ENCODE data around the gene REEP3. TPM values are rescaled to one million over a fixed set of nuclear protein-coding genes. Genes with fewer than 3 reads are reported as not detected.

Gene REEP3
- total RNA-seq, 4 donors from 2014 or later, result 23.9 to 50.1 (median 36.7) TPM

DNA sequence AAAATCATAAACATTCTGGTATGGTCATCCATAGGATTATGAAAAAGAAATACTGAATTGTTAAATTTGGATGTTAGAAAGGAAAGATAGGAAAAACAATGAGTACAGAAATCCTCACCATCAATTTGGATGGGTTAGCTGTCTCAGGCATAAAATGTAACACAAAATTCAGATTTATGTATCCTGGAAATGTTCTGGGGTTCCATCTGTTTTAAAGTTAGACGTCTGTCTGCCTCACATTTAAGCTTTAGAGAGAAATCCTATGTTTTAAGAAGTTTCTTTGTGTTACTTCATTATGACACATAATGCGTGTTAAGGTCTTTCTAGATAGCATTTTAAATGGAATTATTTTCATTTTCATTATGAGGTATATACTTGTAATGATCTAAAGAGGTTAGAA, 103.5 kb downstream of the REEP3 start:
- Histone ChIP-seq H3K4me1 (peaks cover 7 to 26% (median 15%) of the 10 kb centered on the region in 4 donors), H3K4me3 (no peak overlapping the region), H3K36me3 (peaks cover 0 to 10% (median 0%) of the 10 kb centered on the region in 4 donors), H3K9me3 (no peaks in the 10 kb centered on the region), H3K27ac (no peak overlapping the region), H3K27me3 (no peaks in the 10 kb centered on the region)
- in situ Hi-C loops (cut with MboI; ENCODE audit: low pct_ligation_motif_present in 1 of 4, low pct_unique_long_range_greater_than_20kb in 1 of 4, low sequenced_read_pairs in 3 of 4), result loop anchor here in 3 of 4 donors (10.0 to 25.0 kb wide), 2 partner anchors 410 to 412 kb away; no protein-coding TSS in a partner anchor
- no peak for DNase-seq
- TF ChIP-seq EP300 (IDR thresholded peaks at IDR 0.05; ENCODE audit: low read depth) (no peak), POLR2A (IDR thresholded peaks at IDR 0.05) (no peak), POLR2AphosphoS5 (IDR thresholded peaks at IDR 0.05) (no peak)
- TF ChIP-seq, protein P1, sequence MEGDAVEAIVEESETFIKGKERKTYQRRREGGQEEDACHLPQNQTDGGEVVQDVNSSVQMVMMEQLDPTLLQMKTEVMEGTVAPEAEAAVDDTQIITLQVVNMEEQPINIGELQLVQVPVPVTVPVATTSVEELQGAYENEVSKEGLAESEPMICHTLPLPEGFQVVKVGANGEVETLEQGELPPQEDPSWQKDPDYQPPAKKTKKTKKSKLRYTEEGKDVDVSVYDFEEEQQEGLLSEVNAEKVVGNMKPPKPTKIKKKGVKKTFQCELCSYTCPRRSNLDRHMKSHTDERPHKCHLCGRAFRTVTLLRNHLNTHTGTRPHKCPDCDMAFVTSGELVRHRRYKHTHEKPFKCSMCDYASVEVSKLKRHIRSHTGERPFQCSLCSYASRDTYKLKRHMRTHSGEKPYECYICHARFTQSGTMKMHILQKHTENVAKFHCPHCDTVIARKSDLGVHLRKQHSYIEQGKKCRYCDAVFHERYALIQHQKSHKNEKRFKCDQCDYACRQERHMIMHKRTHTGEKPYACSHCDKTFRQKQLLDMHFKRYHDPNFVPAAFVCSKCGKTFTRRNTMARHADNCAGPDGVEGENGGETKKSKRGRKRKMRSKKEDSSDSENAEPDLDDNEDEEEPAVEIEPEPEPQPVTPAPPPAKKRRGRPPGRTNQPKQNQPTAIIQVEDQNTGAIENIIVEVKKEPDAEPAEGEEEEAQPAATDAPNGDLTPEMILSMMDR (IDR thresholded peaks at IDR 0.05), result no peak
- intact Hi-C loops (cut with DNase I; ENCODE audit: low total_unique reads), result loop anchor here (5.0 to 10.0 kb wide), 2 partner anchors 88 to 160 kb away; partner anchors contain the start of gene JMJD1C
- WGBS, 2 donors (ENCODE audit: low coverage in 1 of 2), result 90 to 92% methylated on average over 2 of the region's 2 CpGs

DNA sequence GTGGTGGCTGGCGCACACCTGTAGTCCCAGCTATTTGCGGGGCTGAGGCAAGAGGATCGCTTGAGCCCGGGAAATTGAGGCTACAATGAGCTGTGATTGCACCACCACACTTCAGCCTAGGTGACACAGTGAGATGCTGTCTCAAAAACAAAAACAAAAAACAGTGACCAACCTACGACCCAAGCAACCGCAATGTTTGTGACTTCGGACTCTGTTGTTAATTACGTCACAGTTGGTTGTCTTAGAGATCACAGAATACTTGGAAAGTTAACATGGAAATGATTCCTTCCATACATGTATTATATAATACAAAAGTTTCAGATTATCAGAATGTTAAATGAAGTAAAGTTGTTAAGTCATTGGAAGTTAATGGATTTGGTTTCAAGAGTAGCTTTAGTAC, 106.2 kb downstream of the REEP3 start:
- H3K9me3 ChIP-seq, result no peaks in the 10 kb centered on the region
- H3K4me1 ChIP-seq, result peaks cover 7 to 29% (median 23%) of the 10 kb centered on the region in 4 donors
- H3K27ac ChIP-seq, result peak overlapping the region in 3 of 4 donors; percentile 98 to 100 (median 99)
- TF ChIP-seq, protein P1 (IDR thresholded peaks at IDR 0.05), result no peak
- no peak for TF ChIP-seq EP300 (IDR thresholded peaks at IDR 0.05; ENCODE audit: low read depth)
- no peak for TF ChIP-seq POLR2A (IDR thresholded peaks at IDR 0.05)
- TF ChIP-seq POLR2AphosphoS5 (IDR thresholded peaks at IDR 0.05), result no peak
- no peaks in the 10 kb centered on the region for H3K27me3 ChIP-seq
- 76 to 87% methylated on average over 8 of the region's 8 CpGs for WGBS, 2 donors (ENCODE audit: low coverage in 1 of 2)
- in situ Hi-C loops (cut with MboI; ENCODE audit: low pct_ligation_motif_present in 1 of 4, low pct_unique_long_range_greater_than_20kb in 1 of 4, low sequenced_read_pairs in 3 of 4) (loop anchor here in 3 of 4 donors (10.0 to 25.0 kb wide), 2 partner anchors 413 to 415 kb away; no protein-coding TSS in a partner anchor), intact Hi-C loops (cut with DNase I; ENCODE audit: low total_unique reads) (loop anchor here (5.0 to 10.0 kb wide), 2 partner anchors 85 to 163 kb away; partner anchors contain the start of gene JMJD1C)
- DNase-seq, result no peak
- no peak overlapping the region for H3K4me3 ChIP-seq
- H3K36me3 ChIP-seq, result no peaks in the 10 kb centered on the region

DNA sequence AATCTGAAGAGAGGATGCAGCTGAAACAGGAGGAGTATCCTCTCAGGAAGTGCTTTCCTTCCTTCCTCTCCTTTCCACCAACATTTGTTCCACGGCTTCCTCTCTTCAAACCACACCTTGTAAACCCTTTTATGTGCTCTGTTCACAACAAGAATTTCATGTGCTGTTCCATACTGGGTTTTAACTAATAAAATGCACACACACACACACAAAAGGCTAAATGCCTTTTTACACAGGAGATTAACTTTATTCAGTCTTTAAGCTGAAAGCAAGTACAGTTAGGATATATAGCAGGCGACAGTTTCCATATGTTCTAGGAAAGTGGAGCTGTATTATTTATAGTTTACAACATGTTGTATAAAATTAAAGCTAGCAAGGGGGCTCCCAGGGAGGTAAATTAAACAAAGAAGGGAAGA, 106.7 kb downstream of the REEP3 start:
- WGBS, 2 donors (ENCODE audit: low coverage in 1 of 2), result 13 to 29% methylated on average over 2 of the region's 2 CpGs

More for the DNA sequence above, 106.7 kb downstream of the REEP3 start:
- H3K27ac ChIP-seq, result peak overlapping the region; percentile 97 to 100 (median 98)
- H3K27me3 ChIP-seq, result no peaks in the 10 kb centered on the region
- in situ Hi-C loops (cut with MboI; ENCODE audit: low pct_ligation_motif_present in 1 of 4, low pct_unique_long_range_greater_than_20kb in 1 of 4, low sequenced_read_pairs in 3 of 4) (loop anchor here in 3 of 4 donors (10.0 to 25.0 kb wide), 2 partner anchors 413 to 416 kb away; no protein-coding TSS in a partner anchor), intact Hi-C loops (cut with DNase I; ENCODE audit: low total_unique reads) (loop anchor here (5.0 to 10.0 kb wide), 2 partner anchors 84 to 163 kb away; partner anchors contain the start of gene JMJD1C)
- no peaks in the 10 kb centered on the region for H3K9me3 ChIP-seq
- no peaks in the 10 kb centered on the region for H3K36me3 ChIP-seq
- H3K4me3 ChIP-seq, result peak overlapping the region in 1 of 4 donors; percentile 71
- peaks cover 7 to 29% (median 23%) of the 10 kb centered on the region in 4 donors for H3K4me1 ChIP-seq
- TF ChIP-seq EP300 (IDR thresholded peaks at IDR 0.05; ENCODE audit: low read depth), result no peak
- no peak for TF ChIP-seq POLR2A (IDR thresholded peaks at IDR 0.05)
- no peak for TF ChIP-seq POLR2AphosphoS5 (IDR thresholded peaks at IDR 0.05)
- TF ChIP-seq, protein P1 (IDR thresholded peaks at IDR 0.05), result no peak
- no peak for DNase-seq

Measured in transverse colon (tissue), 4 donors.